Measurements from ENCODE around the gene ANO4. TPM values are rescaled to one million over a fixed set of nuclear protein-coding genes. Genes with fewer than 3 reads are reported as not detected.

The ANO4 gene
- total RNA-seq, 3 donors from 2014 or later (not counting 1 experiment from before 2014, with no cell fraction given), result not detected

- Mint-ChIP-seq H3K36me3 (no peaks in the 10 kb centered on the region), H3K27me3 (ENCODE audit: low read depth in 2 of 2) (no peaks in the 10 kb centered on the region), H3K9me3 (peaks cover 9 to 10% of the 10 kb centered on the region in 2 donors), H3K27ac (no peak overlapping the region), H3K4me1 (no peaks in the 10 kb centered on the region), H3K4me3 (no peak overlapping the region)
- Histone ChIP-seq H3K27me3 (ENCODE audit: control insufficient read depth, insufficient read depth, low read length) (no peaks in the 10 kb centered on the region), H3K9me3 (ENCODE audit: control insufficient read depth, insufficient read depth, low read length) (no peaks in the 10 kb centered on the region), H3K4me1 (ENCODE audit: control insufficient read depth, insufficient read depth, low read length) (no peaks in the 10 kb centered on the region), H3K36me3 (ENCODE audit: control insufficient read depth, insufficient read depth, low read length) (no peaks in the 10 kb centered on the region), H3K4me3 (ENCODE audit: low read length) (no peak overlapping the region), H3K27ac (ENCODE audit: low read length) (no peak overlapping the region)
- DNase-seq, result no peak
- TF ChIP-seq, protein P1, sequence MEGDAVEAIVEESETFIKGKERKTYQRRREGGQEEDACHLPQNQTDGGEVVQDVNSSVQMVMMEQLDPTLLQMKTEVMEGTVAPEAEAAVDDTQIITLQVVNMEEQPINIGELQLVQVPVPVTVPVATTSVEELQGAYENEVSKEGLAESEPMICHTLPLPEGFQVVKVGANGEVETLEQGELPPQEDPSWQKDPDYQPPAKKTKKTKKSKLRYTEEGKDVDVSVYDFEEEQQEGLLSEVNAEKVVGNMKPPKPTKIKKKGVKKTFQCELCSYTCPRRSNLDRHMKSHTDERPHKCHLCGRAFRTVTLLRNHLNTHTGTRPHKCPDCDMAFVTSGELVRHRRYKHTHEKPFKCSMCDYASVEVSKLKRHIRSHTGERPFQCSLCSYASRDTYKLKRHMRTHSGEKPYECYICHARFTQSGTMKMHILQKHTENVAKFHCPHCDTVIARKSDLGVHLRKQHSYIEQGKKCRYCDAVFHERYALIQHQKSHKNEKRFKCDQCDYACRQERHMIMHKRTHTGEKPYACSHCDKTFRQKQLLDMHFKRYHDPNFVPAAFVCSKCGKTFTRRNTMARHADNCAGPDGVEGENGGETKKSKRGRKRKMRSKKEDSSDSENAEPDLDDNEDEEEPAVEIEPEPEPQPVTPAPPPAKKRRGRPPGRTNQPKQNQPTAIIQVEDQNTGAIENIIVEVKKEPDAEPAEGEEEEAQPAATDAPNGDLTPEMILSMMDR (IDR thresholded peaks at IDR 0.05), result no peak
- 95% methylated on average over 4 of the region's 6 CpGs for WGBS (ENCODE audit: insufficient coverage)
- intact Hi-C loops (cut with micrococcal nuclease), result no loop called here
- no peak for ATAC-seq
Measured at GRCh38 chr12:100830003-100830795, 35.6 kb downstream of the ANO4 start.

GRCh38 chr12:100833282-100833681, 38.7 kb downstream of the ANO4 start:
- Mint-ChIP-seq H3K27me3 (ENCODE audit: low read depth in 2 of 2) (no peaks in the 10 kb centered on the region), H3K4me3 (no peak overlapping the region), H3K9me3 (peaks cover 3 to 10% of the 10 kb centered on the region in 2 donors), H3K27ac (no peak overlapping the region), H3K36me3 (no peaks in the 10 kb centered on the region), H3K4me1 (no peaks in the 10 kb centered on the region)
- Histone ChIP-seq H3K4me1 (ENCODE audit: control insufficient read depth, insufficient read depth, low read length) (no peaks in the 10 kb centered on the region), H3K9me3 (ENCODE audit: control insufficient read depth, insufficient read depth, low read length) (no peaks in the 10 kb centered on the region), H3K27me3 (ENCODE audit: control insufficient read depth, insufficient read depth, low read length) (no peaks in the 10 kb centered on the region), H3K36me3 (ENCODE audit: control insufficient read depth, insufficient read depth, low read length) (no peaks in the 10 kb centered on the region), H3K27ac (ENCODE audit: low read length) (no peak overlapping the region), H3K4me3 (ENCODE audit: low read length) (no peak overlapping the region)
- TF ChIP-seq, protein P1 (IDR thresholded peaks at IDR 0.05), result no peak
- ATAC-seq, result no peak
- DNase-seq, result no peak
- intact Hi-C loops (cut with micrococcal nuclease), result no loop called here

DNA sequence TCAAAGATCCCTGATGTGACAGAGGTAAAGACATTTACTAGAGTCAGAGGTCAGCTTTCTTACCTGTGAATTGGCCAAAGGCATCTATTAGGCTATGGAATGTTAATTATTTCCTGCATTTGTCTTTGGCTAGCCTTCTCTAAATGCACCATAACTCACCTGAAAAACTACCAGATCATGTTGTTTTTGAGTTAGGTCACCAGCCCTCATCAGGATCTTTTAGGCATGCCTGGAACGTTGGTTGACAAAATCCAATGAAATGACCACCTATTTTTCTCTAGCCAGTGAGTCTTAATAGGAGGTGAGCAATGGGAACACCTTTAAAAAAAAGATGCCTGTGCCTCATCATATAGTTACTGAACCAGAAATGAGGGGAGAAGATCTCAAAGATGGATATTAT, 46.2 kb downstream of the ANO4 start:
- H3K9me3 Mint-ChIP-seq, result peaks cover 9 to 12% of the 10 kb centered on the region in 2 donors
- TF ChIP-seq, protein P1 (IDR thresholded peaks at IDR 0.05), result no peak
- no peaks in the 10 kb centered on the region for H3K4me1 Mint-ChIP-seq
- no peak overlapping the region for H3K27ac Mint-ChIP-seq
- no peak for DNase-seq
- H3K4me1 ChIP-seq (ENCODE audit: control insufficient read depth, insufficient read depth, low read length), result no peaks in the 10 kb centered on the region
- WGBS (ENCODE audit: insufficient coverage), result no CpG with 5 or more reads among the region's 1 CpG
- intact Hi-C loops (cut with micrococcal nuclease), result no loop called here
- H3K36me3 ChIP-seq (ENCODE audit: control insufficient read depth, insufficient read depth, low read length), result no peaks in the 10 kb centered on the region
- H3K4me3 Mint-ChIP-seq, result no peak overlapping the region
- H3K27me3 Mint-ChIP-seq (ENCODE audit: low read depth in 2 of 2), result no peaks in the 10 kb centered on the region
- no peaks in the 10 kb centered on the region for H3K9me3 ChIP-seq (ENCODE audit: control insufficient read depth, insufficient read depth, low read length)
- ATAC-seq, result no peak
- H3K36me3 Mint-ChIP-seq, result no peaks in the 10 kb centered on the region
- no peak overlapping the region for H3K27ac ChIP-seq (ENCODE audit: low read length)
- no peaks in the 10 kb centered on the region for H3K27me3 ChIP-seq (ENCODE audit: control insufficient read depth, insufficient read depth, low read length)
- H3K4me3 ChIP-seq (ENCODE audit: low read length), result no peak overlapping the region

GRCh38 chr12:100842156-100842555, 47.6 kb downstream of the ANO4 start:
- Mint-ChIP-seq H3K9me3 (peaks cover 10 to 12% of the 10 kb centered on the region in 2 donors), H3K4me1 (no peaks in the 10 kb centered on the region), H3K4me3 (no peak overlapping the region), H3K27me3 (ENCODE audit: low read depth in 2 of 2) (no peaks in the 10 kb centered on the region), H3K36me3 (no peaks in the 10 kb centered on the region), H3K27ac (no peak overlapping the region)
- TF ChIP-seq, protein P1 (IDR thresholded peaks at IDR 0.05), result no peak
- no peak overlapping the region for H3K27ac ChIP-seq (ENCODE audit: low read length)
- ATAC-seq (no peak), DNase-seq (no peak)
- 33% methylated on average over 1 of the region's 1 CpG for WGBS (ENCODE audit: insufficient coverage)
- H3K9me3 ChIP-seq (ENCODE audit: control insufficient read depth, insufficient read depth, low read length), result no peaks in the 10 kb centered on the region
- H3K4me3 ChIP-seq (ENCODE audit: low read length), result no peak overlapping the region
- intact Hi-C loops (cut with micrococcal nuclease), result no loop called here
- H3K4me1 ChIP-seq (ENCODE audit: control insufficient read depth, insufficient read depth, low read length), result no peaks in the 10 kb centered on the region
- no peaks in the 10 kb centered on the region for H3K36me3 ChIP-seq (ENCODE audit: control insufficient read depth, insufficient read depth, low read length)
- H3K27me3 ChIP-seq (ENCODE audit: control insufficient read depth, insufficient read depth, low read length), result no peaks in the 10 kb centered on the region

Data from natural killer cell (primary cell).